GM12892 (cell line): ENCODE measurements around the gene QTRT2.

ENCODE experiments used
- POLR2A ChIP-seq: IDR thresholded peaks from 2 replicates; pipeline ENCODE4 v1.6.1; 2011; ENCODE audit warnings: low read depth, low read length, control low read depth
- POLR2AphosphoS5 ChIP-seq: IDR thresholded peaks from 2 replicates; pipeline ENCODE4 v1.6.1; 2011; ENCODE audit warnings: low read depth, low read length, control low read depth
- TAF1 ChIP-seq: IDR thresholded peaks from 2 replicates; pipeline ENCODE4 v1.6.1; 2011; ENCODE audit warnings: low read depth, mild to moderate bottlenecking, control low read depth, low read length, borderline replicate concordance

DNA sequence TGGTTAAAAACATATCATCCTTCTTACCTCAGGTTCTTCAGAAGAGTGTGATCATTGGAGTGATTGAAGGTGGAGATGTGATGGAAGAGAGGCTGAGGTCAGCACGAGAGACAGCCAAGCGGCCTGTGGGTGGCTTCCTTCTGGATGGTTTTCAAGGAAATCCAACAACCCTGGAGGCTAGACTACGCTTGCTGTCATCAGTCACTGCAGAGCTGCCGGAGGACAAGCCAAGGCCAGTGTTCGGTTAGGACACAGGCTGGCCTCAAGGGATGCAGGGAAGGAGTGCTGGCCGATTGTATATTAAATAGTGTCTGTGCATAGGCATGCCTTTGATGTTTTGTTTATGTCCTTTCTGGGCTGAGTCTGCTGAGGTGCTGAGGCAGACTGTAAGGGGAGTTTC is 20.2 kb downstream of the QTRT2 start:
- TF ChIP-seq POLR2A: no peak
- no peak for TF ChIP-seq POLR2AphosphoS5
- TF ChIP-seq TAF1: no peak
